ENCODE results near the gene RMND5B.
"Not testable (repeated sequence)": the region's sequence is repeated elsewhere in the genome, so short reads cannot be mapped to it uniquely, and the experiment has no call there.

Gene RMND5B, protein sequence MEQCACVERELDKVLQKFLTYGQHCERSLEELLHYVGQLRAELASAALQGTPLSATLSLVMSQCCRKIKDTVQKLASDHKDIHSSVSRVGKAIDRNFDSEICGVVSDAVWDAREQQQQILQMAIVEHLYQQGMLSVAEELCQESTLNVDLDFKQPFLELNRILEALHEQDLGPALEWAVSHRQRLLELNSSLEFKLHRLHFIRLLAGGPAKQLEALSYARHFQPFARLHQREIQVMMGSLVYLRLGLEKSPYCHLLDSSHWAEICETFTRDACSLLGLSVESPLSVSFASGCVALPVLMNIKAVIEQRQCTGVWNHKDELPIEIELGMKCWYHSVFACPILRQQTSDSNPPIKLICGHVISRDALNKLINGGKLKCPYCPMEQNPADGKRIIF

GRCh38 chr5:178130576-178131445 is at the start of gene RMND5B:
Gene RMND5B (plus strand): TSS chr5:178131014. CDS start chr5:178138120, 7,106 bp downstream.
- peak; percentile 77 for DNase-seq (ENCODE audit: low read depth)

- no peak for DNase-seq (ENCODE audit: low read depth)
These were observed 49.1 kb upstream of the RMND5B start for GRCh38 chr5:178081571-178082243.

- no peak for DNase-seq (ENCODE audit: low read depth)
These were observed 46.9 kb upstream of the RMND5B start for GRCh38 chr5:178083922-178084321.

DNA sequence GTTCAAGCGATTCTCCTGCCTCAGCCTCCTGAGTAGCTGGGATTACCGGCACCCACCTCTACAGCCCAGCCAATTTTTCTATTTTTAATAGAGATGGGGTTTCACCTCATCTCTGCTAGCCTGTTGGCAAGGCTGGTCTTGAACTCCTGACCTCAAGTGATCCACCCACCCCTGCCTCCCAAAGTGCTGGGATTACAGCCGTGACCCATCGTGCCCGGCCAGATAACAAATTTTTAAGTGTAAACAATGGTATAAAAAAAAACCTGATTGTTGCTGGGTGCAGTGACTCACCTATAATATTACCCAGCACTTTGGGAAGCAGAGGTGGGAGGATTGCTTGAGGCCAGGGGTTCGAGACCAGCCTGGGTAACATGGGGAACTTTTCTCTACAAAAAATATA is 45.5 kb upstream of the RMND5B start:
- no peak for DNase-seq (ENCODE audit: low read depth)

DNA sequence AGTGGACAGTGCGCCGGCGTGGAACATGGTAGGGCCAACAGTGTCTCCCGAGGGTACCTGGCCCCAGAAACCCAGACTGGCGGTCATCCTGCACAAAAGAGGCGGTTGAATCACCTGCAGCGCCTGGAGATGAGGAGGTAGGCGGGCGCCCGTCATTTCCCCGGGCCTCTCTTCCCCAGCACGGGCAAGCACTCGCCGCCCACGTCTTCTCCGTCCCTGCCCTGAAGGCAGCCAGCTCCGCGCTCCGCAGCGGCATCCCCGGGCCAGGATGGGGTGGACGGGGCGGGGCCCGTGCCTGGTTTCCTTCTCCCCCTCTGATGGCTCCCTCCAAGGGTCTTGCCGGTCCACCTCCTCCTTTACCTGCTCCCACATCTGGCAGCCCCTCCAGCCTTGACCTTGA is 44.5 kb upstream of the RMND5B start:
- DNase-seq (ENCODE audit: low read depth) = no peak

- not testable (repeated sequence) for DNase-seq (ENCODE audit: low read depth)
These were observed 43.6 kb upstream of the RMND5B start for GRCh38 chr5:178087199-178087598.

GRCh38 chr5:178090856-178091255 is 40.0 kb upstream of the RMND5B start:
- DNase-seq (ENCODE audit: low read depth) = no peak

DNA sequence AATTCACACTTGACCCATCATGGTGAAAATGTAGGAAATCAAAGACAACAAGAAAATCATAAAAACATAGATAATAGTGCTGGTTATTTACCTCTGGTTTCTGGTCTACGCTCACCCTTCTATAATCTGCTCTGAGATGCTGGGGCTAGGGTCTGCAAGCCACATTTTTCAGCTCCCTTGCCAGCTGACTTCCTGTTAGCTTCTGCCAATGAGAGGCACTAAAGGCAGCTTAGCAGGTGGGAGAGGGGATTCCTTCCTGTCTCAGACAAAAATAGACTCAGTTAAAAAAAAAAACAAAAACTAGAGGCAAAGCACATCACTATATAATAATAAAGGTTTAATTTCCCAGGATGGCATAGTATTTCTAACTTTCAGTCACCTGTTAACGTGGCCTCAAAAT is 37.7 kb upstream of the RMND5B start:
- DNase-seq (ENCODE audit: low read depth) = no peak

DNA sequence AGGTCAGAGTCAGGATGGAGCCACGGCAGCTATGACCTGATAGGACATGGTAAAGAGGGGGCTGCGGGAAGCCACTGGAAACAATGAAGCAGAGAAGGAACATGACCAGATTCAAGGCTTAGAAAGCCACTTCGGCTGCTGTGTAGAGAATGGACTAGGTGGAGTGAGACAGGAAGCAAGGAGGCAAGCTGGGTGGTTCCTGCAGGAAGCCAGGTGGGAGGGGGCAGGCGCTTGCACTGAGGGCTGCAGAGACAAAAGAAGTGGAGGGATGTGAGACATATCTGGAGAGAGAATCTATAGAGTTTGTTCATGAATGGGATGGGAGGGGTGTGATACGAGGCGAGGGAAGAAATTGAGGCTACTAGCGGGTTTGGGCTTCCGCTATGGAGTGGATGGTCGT is 36.5 kb upstream of the RMND5B start:
- DNase-seq (ENCODE audit: low read depth) = no peak

- no peak for DNase-seq (ENCODE audit: low read depth)
These were observed 32.1 kb upstream of the RMND5B start for GRCh38 chr5:178098685-178099084.

GRCh38 chr5:178103612-178104011 is 27.2 kb upstream of the RMND5B start:
- no peak for DNase-seq (ENCODE audit: low read depth)

DNA sequence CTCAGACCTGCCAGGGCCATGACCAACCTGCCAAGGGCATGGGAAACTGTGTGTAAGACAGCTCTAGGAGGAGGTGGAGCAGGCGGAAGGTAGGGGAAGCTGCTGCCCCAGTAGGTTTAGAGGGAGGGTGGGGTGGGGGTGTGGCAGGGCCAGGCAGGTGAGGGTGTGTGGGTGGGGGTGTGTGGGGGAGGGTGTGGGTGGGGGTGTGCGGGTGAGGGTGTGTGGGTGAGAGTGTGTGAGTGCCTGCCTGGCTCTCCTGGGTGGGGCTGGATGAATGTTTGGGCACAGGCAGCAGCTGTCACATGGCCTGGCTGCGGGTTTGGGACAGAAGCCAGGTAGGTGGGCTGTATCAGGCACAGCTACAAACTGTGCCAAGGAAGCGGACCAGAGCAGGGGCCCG is 26.3 kb upstream of the RMND5B start:
- no peak for DNase-seq (ENCODE audit: low read depth)

GRCh38 chr5:178106086-178106485 is 24.7 kb upstream of the RMND5B start:
- no peak for DNase-seq (ENCODE audit: low read depth)

DNA sequence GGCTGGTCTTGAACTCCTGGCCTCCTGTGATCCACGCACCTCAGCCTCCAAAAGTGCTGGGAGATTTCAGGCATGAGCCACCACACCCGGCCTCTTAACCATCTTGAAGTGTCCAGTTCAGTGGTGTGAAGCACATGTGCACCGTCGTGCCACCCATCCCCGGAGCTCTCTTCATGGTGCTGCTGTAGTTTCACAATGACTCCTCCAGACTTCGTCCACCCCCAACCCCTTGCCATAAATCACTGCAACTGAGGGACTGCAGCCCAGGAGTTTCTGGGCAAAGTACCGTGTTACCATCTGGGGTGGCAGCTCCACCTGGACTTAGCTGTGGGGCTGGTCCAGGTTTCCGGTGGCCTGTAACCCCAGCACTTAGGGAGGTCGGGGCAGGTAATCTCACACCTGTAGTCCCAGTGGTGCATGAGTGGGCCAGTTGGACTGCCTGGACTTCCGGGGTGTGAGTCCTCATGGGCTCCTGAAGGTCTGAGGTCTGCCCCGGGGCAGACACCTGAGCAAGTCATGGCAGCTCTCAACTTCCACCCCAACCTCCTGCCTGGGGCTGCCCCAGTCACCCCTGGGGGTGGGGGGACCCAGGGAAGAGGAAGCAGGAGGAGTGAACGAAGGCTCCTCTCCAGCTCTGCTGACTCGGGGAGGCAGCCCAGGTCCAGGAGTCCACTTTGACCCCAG is 24.1 kb upstream of the RMND5B start:
- no peak for DNase-seq (ENCODE audit: low read depth)

DNA sequence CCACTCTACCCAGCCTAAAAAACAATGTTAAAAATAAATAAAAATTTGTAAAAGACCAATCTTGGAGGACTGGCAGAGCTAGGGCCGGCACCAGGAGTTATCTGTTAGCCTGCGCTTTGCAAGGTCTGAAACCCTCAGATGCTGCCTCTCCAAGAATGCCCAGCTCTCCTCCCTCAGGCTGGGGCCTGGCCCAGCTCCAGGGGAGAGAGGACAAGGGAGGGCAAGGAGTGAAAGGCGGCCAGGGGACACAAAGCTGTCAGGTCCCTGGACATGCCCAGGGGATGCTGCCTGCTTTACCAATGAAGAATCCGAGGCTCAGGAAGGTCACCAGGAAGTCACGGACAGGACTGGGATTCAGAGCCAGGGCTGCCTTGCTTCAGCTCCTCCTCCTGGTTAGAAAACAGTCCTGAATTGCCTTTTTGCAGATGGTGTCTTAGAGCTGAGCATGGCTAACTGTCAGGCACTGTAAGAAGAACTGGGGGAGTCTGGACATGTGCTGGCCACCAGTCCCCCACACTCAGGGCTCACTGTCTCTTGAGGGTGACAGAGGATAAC is 23.0 kb upstream of the RMND5B start:
- DNase-seq (ENCODE audit: low read depth) = no peak

GRCh38 chr5:178108446-178108845 is 22.4 kb upstream of the RMND5B start:
- DNase-seq (ENCODE audit: low read depth) = no peak

DNA sequence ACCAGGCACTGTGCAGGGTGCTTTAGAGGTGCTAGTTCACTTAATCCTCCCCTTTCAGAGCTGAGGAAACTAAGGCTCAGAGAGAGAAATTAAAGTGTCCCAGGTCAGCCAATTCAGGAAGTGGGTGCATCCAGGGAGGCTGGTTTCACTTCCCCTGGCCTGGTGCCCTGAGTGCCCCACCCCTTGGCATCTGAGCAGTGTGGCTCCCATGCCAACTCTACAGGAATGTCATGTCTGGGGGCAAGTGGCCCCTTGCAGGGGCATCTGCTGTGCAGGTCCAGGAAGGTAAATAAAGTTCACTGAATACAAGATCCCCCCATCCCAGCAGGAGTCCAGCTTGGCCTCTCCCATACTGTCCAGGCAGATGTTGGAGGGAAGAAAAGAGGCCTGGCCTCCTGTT is 21.8 kb upstream of the RMND5B start:
- no peak for DNase-seq (ENCODE audit: low read depth)

DNA sequence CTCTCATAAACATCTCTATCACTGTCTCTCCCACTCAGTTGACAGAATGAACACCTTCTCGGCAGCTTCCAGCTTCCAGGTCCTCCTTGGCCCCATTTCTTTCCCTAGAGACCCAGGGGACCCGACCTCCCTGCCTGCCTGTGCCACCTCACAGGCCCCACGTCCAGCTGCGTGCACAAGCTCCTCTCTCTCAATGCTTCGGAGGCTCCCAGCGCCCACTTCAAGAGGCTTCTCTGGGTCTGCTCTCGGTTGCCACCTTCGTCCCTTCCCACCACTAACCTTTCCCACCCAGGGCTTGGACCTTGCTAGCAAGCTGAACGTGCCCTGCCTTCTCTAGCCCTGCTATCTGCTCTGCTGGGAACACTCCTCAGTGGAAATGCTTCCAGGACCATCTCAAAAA is 20.3 kb upstream of the RMND5B start:
- DNase-seq (ENCODE audit: low read depth) = no peak

DNA sequence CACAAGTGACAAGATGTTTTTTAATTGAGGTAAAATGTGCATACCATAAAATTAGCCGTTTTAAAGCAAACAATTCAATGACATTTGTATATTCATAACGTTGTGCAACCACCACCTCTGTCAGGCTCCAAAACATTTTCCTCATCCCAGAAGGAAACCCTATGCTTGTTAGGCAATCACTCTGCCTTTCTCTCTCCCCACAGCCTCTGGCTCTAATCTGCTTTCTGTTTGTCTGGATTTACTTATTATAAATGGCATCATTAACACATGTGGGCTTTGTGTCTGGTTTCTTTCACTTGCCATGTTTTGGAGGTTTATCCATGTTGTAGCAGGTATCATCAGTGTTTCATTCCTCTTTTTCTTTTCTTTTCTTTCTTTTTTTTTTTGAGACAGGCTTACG is 18.9 kb upstream of the RMND5B start:
- DNase-seq (ENCODE audit: low read depth) = no peak

DNA sequence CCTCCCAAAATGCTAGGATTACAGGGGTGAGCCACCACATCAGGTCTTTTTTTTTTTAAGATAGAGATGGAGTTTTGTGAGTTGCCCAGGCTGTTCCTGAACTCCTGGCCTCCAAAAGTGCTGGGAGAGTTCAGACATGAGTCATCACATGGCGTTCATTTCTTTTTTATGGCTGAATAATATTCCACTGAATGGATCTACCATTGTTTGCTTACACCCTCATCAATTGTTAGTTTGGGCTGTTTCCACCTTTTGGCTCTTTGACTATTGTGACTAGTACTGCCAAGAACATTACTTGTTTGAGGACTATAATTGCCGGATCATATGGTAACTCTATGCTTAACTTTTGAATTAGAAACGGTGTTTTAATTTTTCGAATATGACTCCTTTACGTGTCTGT is 18.3 kb upstream of the RMND5B start:
- no peak for DNase-seq (ENCODE audit: low read depth)

DNA sequence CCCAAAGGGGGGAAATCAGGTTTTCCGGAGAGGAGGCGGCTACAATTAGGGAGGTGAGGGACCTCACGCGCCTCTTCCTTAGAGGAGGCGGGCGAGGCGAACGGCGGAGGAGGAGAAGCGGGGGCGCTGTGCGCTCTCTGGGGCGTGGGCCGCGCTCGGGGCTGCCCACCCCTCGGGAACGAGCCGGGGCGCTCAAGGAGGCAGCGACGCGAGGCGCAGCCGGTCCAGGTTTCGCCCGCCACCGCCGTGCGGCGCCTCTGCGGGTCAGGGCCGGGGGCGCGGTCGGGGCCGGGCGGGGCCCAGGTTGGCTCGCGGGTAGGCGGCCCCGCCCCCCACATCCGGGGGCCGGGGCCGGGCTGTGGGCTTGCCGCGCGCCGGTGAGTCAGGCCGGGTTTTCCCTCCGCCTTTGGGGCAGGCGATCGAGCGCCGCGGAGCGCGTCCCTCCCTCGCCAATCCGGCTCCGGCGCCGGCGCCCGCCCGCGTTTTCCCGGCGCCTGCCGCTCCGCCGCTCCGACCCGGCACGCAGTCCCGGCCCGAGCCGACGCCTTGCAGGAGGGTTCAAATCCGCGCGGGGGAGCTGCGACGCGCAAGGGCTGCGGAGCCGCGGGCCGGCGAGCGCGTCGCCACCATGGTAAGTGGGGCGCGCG is 17.6 kb upstream of the RMND5B start, which contains the start of gene N4BP3:
Gene N4BP3 (plus strand): TSS at position 392 of the 647 bp plus-strand sequence. CDS start 6,052 bp downstream, outside the sequence.
- peak; percentile 75 for DNase-seq (ENCODE audit: low read depth)

All from activated T-cell treated with anti-CD3 and anti-CD28 coated beads for 24 hours (primary cell).